ENCODE results near the gene PEX14.

DNA sequence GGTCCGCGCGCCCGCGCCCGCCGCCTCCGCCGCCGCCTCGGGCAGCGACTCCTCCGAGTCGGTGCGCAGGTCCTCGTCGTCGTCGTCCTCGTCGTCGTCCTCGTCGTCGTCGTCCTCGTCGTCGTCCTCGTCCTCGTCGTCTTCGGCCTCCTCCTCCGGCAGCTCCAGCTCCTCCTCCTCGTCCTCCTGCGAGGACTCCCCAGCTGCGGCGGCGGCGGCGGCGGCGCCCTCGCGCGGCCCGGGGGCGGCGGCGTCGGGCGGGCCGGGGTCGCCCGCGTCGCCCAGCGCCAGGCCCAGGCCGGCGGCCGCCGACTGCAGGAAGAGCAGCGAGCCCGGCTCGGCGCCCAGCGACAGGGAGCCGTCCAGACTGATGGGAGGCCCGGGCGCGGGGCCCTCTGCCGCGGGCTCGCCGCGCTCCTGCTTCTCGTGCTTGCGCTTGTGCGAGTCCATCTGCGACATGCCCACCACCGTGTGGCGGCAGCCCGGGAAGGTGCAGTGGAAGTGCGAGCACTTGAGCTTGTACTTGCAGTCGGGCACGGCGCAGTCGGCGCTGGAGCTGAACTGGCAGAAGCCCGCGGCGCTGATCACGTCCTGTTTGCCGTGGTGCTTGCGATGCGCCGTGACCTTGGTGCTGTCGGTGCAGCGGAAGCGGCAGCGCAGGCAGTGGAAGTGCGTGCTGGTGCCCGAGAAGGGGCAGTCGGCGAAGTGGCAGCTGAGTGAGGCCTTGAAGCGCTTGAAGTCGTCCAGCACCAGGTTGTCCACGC is 164.4 kb downstream of the PEX14 start:
- TF ChIP-seq, protein P1, sequence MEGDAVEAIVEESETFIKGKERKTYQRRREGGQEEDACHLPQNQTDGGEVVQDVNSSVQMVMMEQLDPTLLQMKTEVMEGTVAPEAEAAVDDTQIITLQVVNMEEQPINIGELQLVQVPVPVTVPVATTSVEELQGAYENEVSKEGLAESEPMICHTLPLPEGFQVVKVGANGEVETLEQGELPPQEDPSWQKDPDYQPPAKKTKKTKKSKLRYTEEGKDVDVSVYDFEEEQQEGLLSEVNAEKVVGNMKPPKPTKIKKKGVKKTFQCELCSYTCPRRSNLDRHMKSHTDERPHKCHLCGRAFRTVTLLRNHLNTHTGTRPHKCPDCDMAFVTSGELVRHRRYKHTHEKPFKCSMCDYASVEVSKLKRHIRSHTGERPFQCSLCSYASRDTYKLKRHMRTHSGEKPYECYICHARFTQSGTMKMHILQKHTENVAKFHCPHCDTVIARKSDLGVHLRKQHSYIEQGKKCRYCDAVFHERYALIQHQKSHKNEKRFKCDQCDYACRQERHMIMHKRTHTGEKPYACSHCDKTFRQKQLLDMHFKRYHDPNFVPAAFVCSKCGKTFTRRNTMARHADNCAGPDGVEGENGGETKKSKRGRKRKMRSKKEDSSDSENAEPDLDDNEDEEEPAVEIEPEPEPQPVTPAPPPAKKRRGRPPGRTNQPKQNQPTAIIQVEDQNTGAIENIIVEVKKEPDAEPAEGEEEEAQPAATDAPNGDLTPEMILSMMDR (conservative IDR thresholded peaks at IDR 0.05 in 1 of 2, IDR thresholded peaks at IDR 0.05 in 1 of 2; ENCODE audit: extremely low read depth in 1 of 2, insufficient read depth in 1 of 2, low read depth in 1 of 2, low read length in 2 of 2): no peak
- TF ChIP-seq EZH2 (IDR thresholded peaks at IDR 0.05; ENCODE audit: borderline replicate concordance, low read length): no peak
